Measurements from ENCODE around the gene AK8.

Gene AK8

GRCh38 chr9:132877824-132878694, at the start of gene AK8:
Gene AK8 (minus strand): TSS chr9:132878284. CDS start chr9:132878255, 29 bp downstream.
- peak; percentile 58 to 84 (median 84) for DNase-seq

- no peak for DNase-seq
These were observed 49.6 kb upstream of the AK8 start for GRCh38 chr9:132927704-132928103.

GRCh38 chr9:132923346-132923902, 45.3 kb upstream of the AK8 start:
- DNase-seq, result no peak

GRCh38 chr9:132919614-132920268, 41.7 kb upstream of the AK8 start:
- DNase-seq, result no peak

- no peak for DNase-seq
These were observed 36.8 kb upstream of the AK8 start for GRCh38 chr9:132914924-132915323.

GRCh38 chr9:132912131-132912530, 34.0 kb upstream of the AK8 start:
- DNase-seq, result no peak

GRCh38 chr9:132910376-132910775, 32.3 kb upstream of the AK8 start:
- DNase-seq, result no peak

GRCh38 chr9:132909311-132909710, 31.2 kb upstream of the AK8 start:
- DNase-seq, result no peak

GRCh38 chr9:132908635-132909034, 30.6 kb upstream of the AK8 start:
- DNase-seq, result no peak

- DNase-seq, result no peak
These were observed 27.6 kb upstream of the AK8 start for GRCh38 chr9:132905726-132906125.

- no peak for DNase-seq
These were observed 25.7 kb upstream of the AK8 start for GRCh38 chr9:132903574-132904492.

GRCh38 chr9:132901858-132902831, 24.1 kb upstream of the AK8 start:
- peak; percentile 21 to 88 (median 66) for DNase-seq

- DNase-seq, result no peak
These were observed 20.0 kb upstream of the AK8 start for GRCh38 chr9:132898051-132898450.

GRCh38 chr9:132896906-132897305, 18.8 kb upstream of the AK8 start:
- no peak for DNase-seq

GRCh38 chr9:132896264-132896663, 18.2 kb upstream of the AK8 start:
- no peak for DNase-seq

- DNase-seq, result peak in 1 of 3 experiments; percentile 10
These were observed 17.1 kb upstream of the AK8 start for GRCh38 chr9:132894862-132895835.

- DNase-seq, result no peak
These were observed 16.3 kb upstream of the AK8 start for GRCh38 chr9:132894346-132894745.

GRCh38 chr9:132892400-132892799, 14.3 kb upstream of the AK8 start:
- no peak for DNase-seq

GRCh38 chr9:132888151-132888550, 10.1 kb upstream of the AK8 start:
- no peak for DNase-seq

Data from NCI-H1417 (cell line).